MM.1S (cell line): Measurements from ENCODE around the gene CPA1.

Experiments used
- DNase-seq: peaks from one replicate; pipeline ENCODE4 v3.0.0-alpha.2; 2015
- H2AFZ ChIP-seq: fragments of 300-600 bp; sonication (generic); 2 replicates; pipeline ENCODE4 v1.6.0; 2016; ENCODE audit warnings: antibody characterized with exemption, low read length
- H3F3A ChIP-seq: fragments of 300-600 bp; sonication (generic); 2 replicates; pipeline ENCODE4 v1.6.1; 2016; ENCODE audit warnings: mild to moderate bottlenecking, antibody characterized with exemption, low read length, moderate library complexity, mixed read lengths; ENCODE audit not compliant: insufficient read depth
- H3K27ac ChIP-seq: fragments of 300-600 bp; sonication (generic); 2 replicates; pipeline ENCODE4 v1.5.1; 2016; ENCODE audit warnings: mild to moderate bottlenecking, low read length
- H3K27me3 ChIP-seq: fragments of 300-600 bp; sonication (generic); replicated peaks from 2 replicates; pipeline ENCODE4 v1.6.0; 2016; ENCODE audit warnings: low read length; ENCODE audit not compliant: insufficient read depth
- H3K36me3 ChIP-seq: fragments of 300-600 bp; sonication (generic); replicated peaks from 2 replicates; pipeline ENCODE4 v1.6.1; 2016; ENCODE audit warnings: mild to moderate bottlenecking, low read length, mixed read lengths; ENCODE audit not compliant: insufficient read depth
- H3K4me1 ChIP-seq: fragments of 300-600 bp; sonication (generic); 2 replicates; pipeline ENCODE4 v1.6.1; 2016; ENCODE audit warnings: low read length, mixed read lengths
- H3K4me2 ChIP-seq: fragments of 300-600 bp; sonication (generic); 2 replicates; pipeline ENCODE4 v1.6.0; 2016; ENCODE audit warnings: low read depth, low read length
- H3K4me3 ChIP-seq: fragments of 300-600 bp; sonication (generic); 2 replicates; pipeline ENCODE4 v1.5.1; 2016; ENCODE audit warnings: low read length, mixed read lengths
- H3K79me2 ChIP-seq: fragments of 300-600 bp; sonication (generic); 2 replicates; pipeline ENCODE4 v1.6.1; 2016; ENCODE audit warnings: mixed run types, low read length, mixed read lengths
- H3K9ac ChIP-seq: fragments of 300-600 bp; sonication (generic); 2 replicates; pipeline ENCODE4 v1.6.1; 2016; ENCODE audit warnings: low read length, mixed read lengths
- H3K9me2 ChIP-seq: fragments of 300-600 bp; sonication (generic); replicated peaks from 2 replicates; pipeline ENCODE4 v1.6.1; 2016; ENCODE audit warnings: mild to moderate bottlenecking, low read length, mixed read lengths; ENCODE audit not compliant: insufficient read depth
- H3K9me3 ChIP-seq: fragments of 300-600 bp; sonication (generic); replicated peaks from 2 replicates; pipeline ENCODE4 v1.6.1; 2016; ENCODE audit warnings: mild to moderate bottlenecking, low read length, mixed read lengths; ENCODE audit not compliant: insufficient read depth
- H4K20me1 ChIP-seq: fragments of 300-600 bp; sonication (generic); 2 replicates; pipeline ENCODE4 v1.6.1; 2016; ENCODE audit warnings: mild to moderate bottlenecking, low read length, moderate library complexity, mixed read lengths; ENCODE audit not compliant: insufficient read depth
- CTCF ChIP-seq: fragments of 300-600 bp; sonication (generic); IDR thresholded peaks from 2 replicates; pipeline ENCODE4 v1.5.1; 2016; ENCODE audit warnings: antibody characterized with exemption, low read length, mixed read lengths
- EZH2 ChIP-seq: fragments of 300-600 bp; sonication (generic); optimal IDR thresholded peaks from 2 replicates; pipeline ENCODE3; 2017; ENCODE audit warnings: low read depth, mild to moderate bottlenecking, antibody characterized with exemption, low read length, mixed read lengths
- EZH2phosphoT487 ChIP-seq: fragments of 300-600 bp; sonication (generic); IDR thresholded peaks from 2 replicates; pipeline ENCODE4 v1.6.1; 2018; ENCODE audit warnings: antibody characterized with exemption, low read length

Gene CPA1

DNA sequence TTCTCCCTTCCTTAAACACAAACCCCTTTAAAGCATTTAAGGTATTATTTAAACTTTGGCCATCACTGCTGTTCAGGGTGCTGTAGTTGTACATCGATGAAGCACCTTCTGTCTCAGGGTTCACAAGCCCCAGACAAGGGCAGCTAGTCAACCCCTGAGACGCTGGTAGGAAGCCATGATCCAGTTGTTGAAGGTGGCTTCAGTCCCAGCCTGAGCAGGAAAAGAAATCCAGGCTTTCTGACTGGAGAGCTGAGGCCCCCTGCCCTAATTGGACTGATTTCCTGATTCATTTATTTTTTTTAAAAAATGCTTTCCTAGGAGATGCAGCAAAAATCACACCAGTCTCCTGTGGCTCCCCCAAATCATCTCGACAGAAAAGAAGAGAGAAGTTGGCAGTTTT is 15.8 kb downstream of the CPA1 start:
- no peaks in the 10 kb centered on the region for H3K36me3 ChIP-seq
- no peaks in the 10 kb centered on the region for H3K27me3 ChIP-seq
- H3F3A ChIP-seq: no peaks in the 10 kb centered on the region
- H3K27ac ChIP-seq: no peak overlapping the region
- H4K20me1 ChIP-seq: no peaks in the 10 kb centered on the region
- no peak overlapping the region for H3K4me2 ChIP-seq
- no peaks in the 10 kb centered on the region for H3K79me2 ChIP-seq
- TF ChIP-seq CTCF (no peak), EZH2phosphoT487 (no peak), EZH2 (no peak)
- DNase-seq: no peak
- no peaks in the 10 kb centered on the region for H3K4me1 ChIP-seq
- H3K9me3 ChIP-seq: no peaks in the 10 kb centered on the region
- H2AFZ ChIP-seq: no peak overlapping the region
- no peaks in the 10 kb centered on the region for H3K9me2 ChIP-seq
- no peak overlapping the region for H3K9ac ChIP-seq
- H3K4me3 ChIP-seq: no peak overlapping the region

DNA sequence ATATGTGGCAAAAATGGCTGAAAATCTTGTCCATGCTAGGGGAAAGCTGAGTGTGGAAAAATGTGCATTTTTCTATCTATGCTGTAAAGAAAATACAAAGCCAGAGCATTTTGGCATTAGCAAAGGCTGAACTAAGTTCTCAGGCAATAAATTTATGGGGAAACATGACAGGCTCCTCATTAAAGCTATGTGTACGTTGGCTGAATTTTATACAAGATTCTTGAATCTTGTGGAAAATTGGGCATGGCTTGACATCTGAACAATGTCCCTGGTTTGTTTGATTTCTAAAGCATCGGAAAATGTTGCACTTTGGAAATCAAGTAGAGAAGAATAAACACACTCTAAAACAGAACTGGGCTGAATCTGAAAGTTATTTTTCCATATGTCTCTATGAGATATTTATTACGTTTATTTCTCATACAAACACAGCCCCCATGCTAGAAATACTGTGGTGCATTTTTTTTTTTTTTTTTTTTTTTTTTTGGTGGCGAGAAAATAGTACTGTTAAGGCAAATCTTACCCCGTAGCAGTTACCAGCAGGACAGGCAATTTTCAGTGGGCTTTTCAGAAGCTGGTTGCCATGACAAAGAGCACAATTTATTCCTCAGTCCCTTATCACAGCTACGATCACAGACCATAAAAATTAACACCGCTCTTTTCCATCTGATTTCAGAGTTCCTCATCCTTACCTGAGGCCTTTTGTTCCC is 16.9 kb downstream of the CPA1 start:
- H3K9me3 ChIP-seq: no peaks in the 10 kb centered on the region
- no peaks in the 10 kb centered on the region for H3F3A ChIP-seq
- H3K4me2 ChIP-seq: no peak overlapping the region
- no peak overlapping the region for H3K9ac ChIP-seq
- TF ChIP-seq CTCF (no peak), EZH2phosphoT487 (no peak)
- no peak overlapping the region for H3K4me3 ChIP-seq
- DNase-seq: no peak
- H3K9me2 ChIP-seq: no peaks in the 10 kb centered on the region
- H3K36me3 ChIP-seq: no peaks in the 10 kb centered on the region
- H3K79me2 ChIP-seq: no peaks in the 10 kb centered on the region
- H3K27me3 ChIP-seq: no peaks in the 10 kb centered on the region
- H4K20me1 ChIP-seq: no peaks in the 10 kb centered on the region
- H2AFZ ChIP-seq: no peak overlapping the region
- no peak overlapping the region for H3K27ac ChIP-seq
- H3K4me1 ChIP-seq: no peaks in the 10 kb centered on the region

GRCh38 chr7:130397758-130398073 is 17.4 kb downstream of the CPA1 start:
- Histone ChIP-seq H3K9me3 (no peaks in the 10 kb centered on the region), H3F3A (no peaks in the 10 kb centered on the region), H3K79me2 (no peaks in the 10 kb centered on the region), H3K27me3 (no peaks in the 10 kb centered on the region), H4K20me1 (no peaks in the 10 kb centered on the region), H3K27ac (no peak overlapping the region), H3K4me1 (no peaks in the 10 kb centered on the region), H3K9ac (no peak overlapping the region), H3K9me2 (no peaks in the 10 kb centered on the region), H2AFZ (no peak overlapping the region), H3K4me2 (no peak overlapping the region), H3K36me3 (no peaks in the 10 kb centered on the region), H3K4me3 (no peak overlapping the region)
- TF ChIP-seq EZH2 (no peak), CTCF (no peak), EZH2phosphoT487 (no peak)
- DNase-seq: no peak
